Heart right ventricle (tissue), 16 donors: ENCODE measurements around the gene PDE2A. TPM values are rescaled to one million over a fixed set of nuclear protein-coding genes. Genes with fewer than 3 reads are reported as not detected.

Source experiments
- ATAC-seq, 8 donors: fragments of 200-7000 bp; cut with Tn5 transposase; one replicate each; pipeline ENCODE4 v1.9.1; 2020; ENCODE audit warnings: mild to moderate bottlenecking in 8 of 8, moderate library complexity in 8 of 8, moderate number of reproducible peaks in 1 of 8
- DNase-seq, 2 donors: peaks; one replicate each; pipeline ENCODE4 v3.0.0-alpha.2; 2020
- H3K27ac ChIP-seq, 10 donors: fragments of 200-600 bp; sonication (generic) in 2 of 10; one replicate each; pipeline versions ENCODE4 v1.5.0 to v1.8.0; 2020 to 2022; ENCODE audit warnings: mild to moderate bottlenecking in 3 of 10
- H3K27me3 ChIP-seq, 7 donors: fragments of 200-600 bp; one replicate each; pipeline ENCODE4 v1.8.0; 2021 to 2022; ENCODE audit warnings: mild to moderate bottlenecking in 2 of 7
- H3K36me3 ChIP-seq, 9 donors: fragments of 200-600 bp; sonication (generic) in 1 of 9; one replicate each; pipeline versions ENCODE4 v1.5.0 to v1.8.0; 2020 to 2022; ENCODE audit warnings: mild to moderate bottlenecking in 2 of 9
- H3K4me1 ChIP-seq, 9 donors: fragments of 200-600 bp; sonication (generic) in 1 of 9; one replicate each; pipeline versions ENCODE4 v1.5.0 to v1.8.0; 2020 to 2022; ENCODE audit warnings: mild to moderate bottlenecking in 4 of 9
- H3K4me3 ChIP-seq, 10 donors: fragments of 200-600 bp; sonication (generic) in 2 of 10; one replicate each; pipeline versions ENCODE4 v1.5.0 to v1.8.0; 2020 to 2022; ENCODE audit warnings: mild to moderate bottlenecking in 7 of 10, moderate library complexity in 2 of 10
- H3K9me3 ChIP-seq, 11 donors: fragments of 200-600 bp in 10 of 11; sonication (generic) in 2 of 11; one replicate each; pipeline versions ENCODE4 v1.5.0 to v1.8.0; 2013 to 2022; ENCODE audit warnings: mild to moderate bottlenecking in 2 of 11, control low read depth in 1 of 11, moderate library complexity in 1 of 11
- CTCF ChIP-seq, 9 donors: fragments of 200-600 bp; sonication (generic) in 2 of 9; IDR thresholded peaks; one replicate each; pipeline versions ENCODE4 v1.5.0 to v1.8.0; 2021 to 2022; ENCODE audit warnings: antibody characterized with exemption in 9 of 9, mild to moderate bottlenecking in 5 of 9, moderate library complexity in 1 of 9
- WGBS, 2 donors: extraction: QIAGEN DNeasy Blood & Tissue Kit; methylation state at CpG; one replicate each; pipeline ENCODE4 v1.1.7; 2013; ENCODE audit warnings: inconsistent platforms in 1 of 2; 5-methylcytosine and 5-hydroxymethylcytosine counted together
- intact Hi-C, 10 donors: fragments of 100-400 bp; cut with DNase I; formaldehyde crosslinking; loops; one replicate each; pipeline versions ENCODE4 v1.11.1 to v1.14.2; 2022
- polyA plus RNA-seq, 2 donors: library from polyadenylated mRNA; stranded (reverse); fragments of 200-250 nt; gene quantifications; one replicate each; pipeline ENCODE4 v1.2.3, GENCODE V29; 2013
- total RNA-seq, 10 donors: library from RNA; stranded (reverse); fragmentation: NEBNext Ultra II Directional in 3 of 10; extraction: Animal tissue kit (Norgen Biotek cat#: 25700) in 3 of 10; gene quantifications; one replicate each; pipeline versions ENCODE4 v1.2.1 to v1.2.4, GENCODE V29; 2021 to 2023
- donor health status: Arrhythmogenic right ventricular cardiomyopathy.
- donor health status: ischemic (EF 13 %, LVEDD 7.1; RV severe dilation, severe dysfunction).
- donor health status: healthy with polysubstance abuse.
- donor health status: DM: no; HTN: yes; CAD: no.
- donor health status: DM: no; HTN: no; CAD: no.
- donor health status: ischemic (EF 25% LVEDD 6.9; RV normal size, moderate dysfunction).
- donor health status: ischemic (EF 25% LVEDD 5.7; RV mildly dilated, moderate dysfunction).
- donor health status: healthy.
- donor health status: DM: yes; HTN: yes; CAD: no.
- donor health status: Ischemic cardiomyopathy.
- donor health status: ischemic (EF 35%, LVEDD 5.7; RV mildly dilated, moderate dysfunction).
- donor health status: nonischemic (EF 11% LVEDD 7.7; RV severe dilation, severe dysfunction).
- donor health status: DM: yes; HTN: yes; CAD: no.
- donor health status: PGD.
- donor health status: ischemic (EF 29% LVEDD 5.4; RV normal size, mild dysfunction).
- donor health status: nonischemic (EF 23%, LVEDD 6.1; RV moderate dilation, normal function).

PDE2A gene
- total and polyA plus RNA-seq, 12 donors = 10.4 to 47.6 (median 30.2) TPM

- intact Hi-C loops = no loop called here
- Histone ChIP-seq H3K9me3 (no peaks in the 10 kb centered on the region), H3K4me1 (peaks cover 33 to 100% (median 88%) of the 10 kb centered on the region in 9 donors), H3K27me3 (peaks cover 0 to 6% (median 0%) of the 10 kb centered on the region in 7 donors), H3K4me3 (peak overlapping the region in 3 of 10 donors; percentile 1 to 8 (median 2)), H3K27ac (peak overlapping the region in 9 of 10 donors; percentile 61 to 90 (median 83)), H3K36me3 (no peaks in the 10 kb centered on the region)
- ATAC-seq (peak in 4 of 8 donors; percentile 16 to 45 (median 24)), DNase-seq (no peak)
- no peak for TF ChIP-seq CTCF (IDR thresholded peaks at IDR 0.05)
- 68 to 75% methylated on average over 4 of the region's 4 CpGs for WGBS, 2 donors
Measured at GRCh38 chr11:72633068-72633467, 41.2 kb downstream of the PDE2A start.

GRCh38 chr11:72631806-72632731 lies 42.2 kb downstream of the PDE2A start:
- Histone ChIP-seq H3K9me3 (no peaks in the 10 kb centered on the region), H3K4me3 (peak overlapping the region in 2 of 10 donors; percentile 1 to 8), H3K27ac (peak overlapping the region; percentile 54 to 90 (median 82)), H3K4me1 (peaks cover 36 to 100% (median 90%) of the 10 kb centered on the region in 9 donors), H3K36me3 (no peaks in the 10 kb centered on the region), H3K27me3 (peaks cover 0 to 4% (median 0%) of the 10 kb centered on the region in 7 donors)
- intact Hi-C loops = no loop called here
- peak; percentile 73 to 74 for DNase-seq
- WGBS, 2 donors = 45 to 53% methylated on average over 18 of the region's 18 CpGs
- ATAC-seq = peak; percentile 53 to 79 (median 68)
- no peak for TF ChIP-seq CTCF (IDR thresholded peaks at IDR 0.05)

DNA sequence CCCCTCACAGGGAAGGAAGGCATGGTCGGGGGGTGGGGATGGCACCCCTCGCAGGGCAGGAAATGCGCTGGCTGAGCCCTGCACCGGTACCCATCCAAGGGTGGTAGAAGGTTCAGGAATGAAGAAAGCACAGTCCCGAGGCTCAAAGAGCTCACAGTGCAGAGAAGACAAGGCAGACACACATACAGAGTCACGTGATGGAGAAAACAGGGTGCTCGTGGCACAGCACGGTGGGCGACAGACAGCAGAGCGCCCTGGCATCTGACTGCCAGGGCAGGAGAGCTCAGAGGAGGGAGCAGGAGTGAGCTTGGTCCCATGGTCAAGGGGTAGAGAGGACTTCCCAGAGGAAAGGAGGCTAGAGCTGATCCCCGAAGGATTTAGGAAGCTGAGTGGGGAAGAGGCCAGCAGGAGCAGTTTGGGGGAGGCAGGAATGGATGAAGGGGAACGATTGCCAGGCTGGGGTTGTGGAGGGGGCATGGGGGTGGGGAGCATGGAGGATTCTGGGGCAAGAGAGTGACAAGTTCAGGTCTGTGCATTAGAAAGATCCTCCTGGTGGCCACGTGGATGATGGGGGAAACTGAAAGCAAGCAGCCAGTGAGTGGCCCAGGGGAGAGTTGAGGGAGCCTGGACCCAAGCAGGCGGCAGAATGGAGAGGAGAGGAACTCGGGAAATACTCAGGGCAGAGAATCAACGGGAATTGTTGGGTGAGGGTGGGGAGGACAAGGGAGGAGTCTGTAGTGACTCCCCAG lies 43.9 kb downstream of the PDE2A start:
- 62 to 70% methylated on average over 16 of the region's 16 CpGs for WGBS, 2 donors
- H3K4me3 ChIP-seq = no peak overlapping the region
- H3K36me3 ChIP-seq = no peaks in the 10 kb centered on the region
- DNase-seq (no peak), ATAC-seq (no peak)
- TF ChIP-seq CTCF (IDR thresholded peaks at IDR 0.05) = no peak
- intact Hi-C loops = no loop called here
- peaks cover 48 to 100% (median 98%) of the 10 kb centered on the region in 9 donors for H3K4me1 ChIP-seq
- H3K9me3 ChIP-seq = no peaks in the 10 kb centered on the region
- no peaks in the 10 kb centered on the region for H3K27me3 ChIP-seq
- H3K27ac ChIP-seq = peak overlapping the region in 9 of 10 donors; percentile 31 to 90 (median 83)

GRCh38 chr11:72629266-72629665 lies 45.0 kb downstream of the PDE2A start:
- no peaks in the 10 kb centered on the region for H3K9me3 ChIP-seq
- peaks cover 51 to 100% (median 98%) of the 10 kb centered on the region in 9 donors for H3K4me1 ChIP-seq
- H3K4me3 ChIP-seq = no peak overlapping the region
- ATAC-seq = peak in 7 of 8 donors; percentile 6 to 47 (median 29)
- intact Hi-C loops = no loop called here
- peak; percentile 65 to 72 for DNase-seq
- H3K27ac ChIP-seq = peak overlapping the region; percentile 22 to 90 (median 82)
- 48 to 67% methylated on average over 5 of the region's 5 CpGs for WGBS, 2 donors
- no peaks in the 10 kb centered on the region for H3K27me3 ChIP-seq
- no peaks in the 10 kb centered on the region for H3K36me3 ChIP-seq
- TF ChIP-seq CTCF (IDR thresholded peaks at IDR 0.05) = no peak
